ENCODE results near the gene ADCYAP1.

The ADCYAP1 gene

GRCh38 chr18:949724-950631 lies 45.3 kb downstream of the ADCYAP1 start:
- H3K79me2 ChIP-seq (ENCODE audit: control insufficient read depth, low read length), result no peaks in the 10 kb centered on the region
- H3F3A ChIP-seq (ENCODE audit: control insufficient read depth, insufficient read depth), result no peaks in the 10 kb centered on the region
- H3K9me2 ChIP-seq (replicated peaks; ENCODE audit: control insufficient read depth, low read length), result no peaks in the 10 kb centered on the region
- no peaks in the 10 kb centered on the region for H3K27me3 ChIP-seq (ENCODE audit: control insufficient read depth, low read length)
- H4K20me1 ChIP-seq (ENCODE audit: control insufficient read depth, insufficient read depth, low read depth, low read length), result no peaks in the 10 kb centered on the region
- no peak overlapping the region for H3K4me2 ChIP-seq (ENCODE audit: low read length)
- no peak overlapping the region for H3K4me3 ChIP-seq (ENCODE audit: low read length)
- H3K36me3 ChIP-seq (ENCODE audit: control insufficient read depth, low read length), result no peaks in the 10 kb centered on the region
- H3K4me1 ChIP-seq (ENCODE audit: control insufficient read depth, low read length), result no peaks in the 10 kb centered on the region
- no peaks in the 10 kb centered on the region for H3K9me3 ChIP-seq (ENCODE audit: control insufficient read depth, insufficient read depth, low read length)
- H3K27ac ChIP-seq (ENCODE audit: low read depth, low read length), result no peak overlapping the region
- no peak for TF ChIP-seq CTCF (IDR thresholded peaks at IDR 0.05; ENCODE audit: low read depth, low read length, poor library complexity, severe bottlenecking)
- no peak for TF ChIP-seq EZH2phosphoT487 (IDR thresholded peaks at IDR 0.05; ENCODE audit: borderline replicate concordance, low read length)

- TF ChIP-seq CTCF (IDR thresholded peaks at IDR 0.05; ENCODE audit: low read depth, low read length, poor library complexity, severe bottlenecking), result no peak
- no peak for TF ChIP-seq EZH2phosphoT487 (IDR thresholded peaks at IDR 0.05; ENCODE audit: borderline replicate concordance, low read length)
- Histone ChIP-seq H4K20me1 (ENCODE audit: control insufficient read depth, insufficient read depth, low read depth, low read length) (no peaks in the 10 kb centered on the region), H3K9me3 (ENCODE audit: control insufficient read depth, insufficient read depth, low read length) (no peaks in the 10 kb centered on the region), H3K4me1 (ENCODE audit: control insufficient read depth, low read length) (no peaks in the 10 kb centered on the region), H3K79me2 (ENCODE audit: control insufficient read depth, low read length) (no peaks in the 10 kb centered on the region), H3K27me3 (ENCODE audit: control insufficient read depth, low read length) (no peaks in the 10 kb centered on the region), H3K4me3 (ENCODE audit: low read length) (no peak overlapping the region), H3K4me2 (ENCODE audit: low read length) (no peak overlapping the region), H3K36me3 (ENCODE audit: control insufficient read depth, low read length) (no peaks in the 10 kb centered on the region), H3K9me2 (replicated peaks; ENCODE audit: control insufficient read depth, low read length) (no peaks in the 10 kb centered on the region), H3F3A (ENCODE audit: control insufficient read depth, insufficient read depth) (no peaks in the 10 kb centered on the region), H3K27ac (ENCODE audit: low read depth, low read length) (no peak overlapping the region)
Measured at GRCh38 chr18:950882-951495, 46.3 kb downstream of the ADCYAP1 start.

- Histone ChIP-seq H3F3A (ENCODE audit: control insufficient read depth, insufficient read depth) (no peaks in the 10 kb centered on the region), H3K9me3 (ENCODE audit: control insufficient read depth, insufficient read depth, low read length) (no peaks in the 10 kb centered on the region), H3K27ac (ENCODE audit: low read depth, low read length) (no peak overlapping the region), H3K36me3 (ENCODE audit: control insufficient read depth, low read length) (no peaks in the 10 kb centered on the region), H4K20me1 (ENCODE audit: control insufficient read depth, insufficient read depth, low read depth, low read length) (no peaks in the 10 kb centered on the region), H3K4me2 (ENCODE audit: low read length) (no peak overlapping the region), H3K4me1 (ENCODE audit: control insufficient read depth, low read length) (no peaks in the 10 kb centered on the region), H3K27me3 (ENCODE audit: control insufficient read depth, low read length) (no peaks in the 10 kb centered on the region), H3K79me2 (ENCODE audit: control insufficient read depth, low read length) (no peaks in the 10 kb centered on the region), H3K9me2 (replicated peaks; ENCODE audit: control insufficient read depth, low read length) (no peaks in the 10 kb centered on the region), H3K4me3 (ENCODE audit: low read length) (no peak overlapping the region)
- TF ChIP-seq EZH2phosphoT487 (IDR thresholded peaks at IDR 0.05; ENCODE audit: borderline replicate concordance, low read length) (no peak), CTCF (IDR thresholded peaks at IDR 0.05; ENCODE audit: low read depth, low read length, poor library complexity, severe bottlenecking) (no peak)
Measured at GRCh38 chr18:955384-956066, 50.9 kb downstream of the ADCYAP1 start.
